Activated CD8-positive, alpha-beta T cell treated with anti-CD3 and anti-CD28 coated beads for 36 hours (primary cell): Measurements from ENCODE around the gene PGPEP1. TPM values are rescaled to one million over a fixed set of nuclear protein-coding genes. Genes with fewer than 3 reads are reported as not detected.
"Not testable (repeated sequence)": the region's sequence is repeated elsewhere in the genome, so short reads cannot be mapped to it uniquely, and the experiment has no call there.

Experiments
- ATAC-seq: fragments of 200-7000 bp; cut with Tn5 transposase; one replicate; pipeline ENCODE4 v1.10.0; 2021; ENCODE audit warnings: mild to moderate bottlenecking, moderate library complexity
- CTCF ChIA-PET: fragments of 350-600 bp; sonication (Branson Sonifier 250); formaldehyde crosslinking; loops from one replicate; lab custom pipeline; 2021; ENCODE audit warnings: antibody characterized with exemption; lab: Charles Lee
- POLR2A ChIA-PET: fragments of 350-600 bp; sonication (Branson Sonifier 250); formaldehyde crosslinking; loops from one replicate; lab custom pipeline; 2021; ENCODE audit warnings: antibody characterized with exemption; lab: Charles Lee
- DNase-seq: peaks from one replicate; pipeline ENCODE4 v3.0.0-alpha.2; 2020
- H3K27ac Mint-ChIP-seq: one replicate; pipeline ENCODE4 v1.8.0; 2021; ENCODE audit warnings: mild to moderate bottlenecking, mixed read lengths
- H3K27me3 Mint-ChIP-seq: one replicate; pipeline ENCODE4 v1.8.0; 2021; ENCODE audit warnings: mixed read lengths
- H3K36me3 Mint-ChIP-seq: one replicate; pipeline ENCODE4 v1.8.0; 2021; ENCODE audit warnings: low read depth, mixed read lengths
- H3K4me1 Mint-ChIP-seq: one replicate; pipeline ENCODE4 v1.8.0; 2021; ENCODE audit warnings: low read depth, mixed read lengths
- H3K4me3 Mint-ChIP-seq: one replicate; pipeline ENCODE4 v1.8.0; 2021; ENCODE audit warnings: mild to moderate bottlenecking, moderate library complexity, mixed read lengths
- H3K9me3 Mint-ChIP-seq: one replicate; pipeline ENCODE4 v1.8.0; 2021; ENCODE audit warnings: mixed read lengths
- intact Hi-C: fragments of 100-400 bp; cut with micrococcal nuclease; formaldehyde crosslinking; loops from one replicate; pipeline ENCODE4 v1.10.0; 2022
- total RNA-seq, 2 experiments: library from RNA; stranded (reverse); gene quantifications; one replicate each; pipeline ENCODE4 v1.2.3, GENCODE V29; 2021
- TF ChIP-seq, protein P1 (sequence below): fragments of 200-600 bp; IDR thresholded peaks from one replicate; pipeline ENCODE4 v1.8.0; 2022; ENCODE audit warnings: antibody characterized with exemption, mild to moderate bottlenecking

PGPEP1 gene
- total RNA-seq, 2 experiments from 2014 or later: 21.7 to 23.9 TPM

DNA sequence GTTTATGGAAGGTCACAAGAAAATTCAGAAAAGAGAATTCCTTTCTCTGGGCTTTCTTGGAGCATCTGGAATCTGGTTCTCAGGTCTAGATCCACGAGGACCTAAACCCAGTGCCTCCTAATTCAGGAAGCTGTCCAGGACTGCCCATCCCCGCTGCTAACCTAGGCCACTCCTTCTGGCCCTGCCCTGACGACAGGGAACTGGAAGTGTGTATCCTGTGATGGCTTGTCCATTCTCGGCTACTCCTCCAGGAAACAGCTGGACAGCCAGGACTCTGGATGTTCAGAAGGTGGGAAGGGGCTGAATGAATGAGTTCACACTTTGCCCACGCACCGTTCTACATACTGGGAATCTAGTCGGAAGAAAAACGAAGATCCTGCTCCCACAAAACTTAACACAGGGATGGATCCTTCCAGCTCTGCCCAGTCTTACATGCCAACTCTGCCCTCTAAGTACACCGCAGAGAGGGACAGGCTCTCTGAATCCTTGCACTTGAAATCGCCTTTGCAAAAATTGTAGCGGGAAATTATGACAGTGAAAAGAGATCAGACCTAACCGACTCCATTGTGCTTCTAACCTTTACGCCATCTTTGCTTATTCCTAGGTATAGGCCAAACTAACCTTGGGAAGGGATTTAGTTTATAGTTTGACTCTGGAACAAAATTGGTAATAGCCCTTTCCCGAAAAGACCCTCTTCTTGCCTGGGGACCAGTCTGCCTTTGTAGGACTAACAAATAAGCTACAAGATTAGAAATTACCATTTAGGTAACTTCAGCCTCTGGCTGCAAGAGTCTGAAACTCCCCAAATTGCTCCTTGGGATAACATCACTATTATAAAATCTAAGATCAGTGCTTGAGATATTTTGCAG lies 19.3 kb upstream of the PGPEP1 start:
- ATAC-seq (no peak), DNase-seq (no peak)
- H3K27ac Mint-ChIP-seq: peak overlapping the region; percentile 91
- intact Hi-C loops: no loop called here
- peaks cover 51% of the 10 kb centered on the region for H3K36me3 Mint-ChIP-seq
- no peaks in the 10 kb centered on the region for H3K27me3 Mint-ChIP-seq
- H3K4me3 Mint-ChIP-seq: peak overlapping the region; percentile 85
- TF ChIP-seq, protein P1, sequence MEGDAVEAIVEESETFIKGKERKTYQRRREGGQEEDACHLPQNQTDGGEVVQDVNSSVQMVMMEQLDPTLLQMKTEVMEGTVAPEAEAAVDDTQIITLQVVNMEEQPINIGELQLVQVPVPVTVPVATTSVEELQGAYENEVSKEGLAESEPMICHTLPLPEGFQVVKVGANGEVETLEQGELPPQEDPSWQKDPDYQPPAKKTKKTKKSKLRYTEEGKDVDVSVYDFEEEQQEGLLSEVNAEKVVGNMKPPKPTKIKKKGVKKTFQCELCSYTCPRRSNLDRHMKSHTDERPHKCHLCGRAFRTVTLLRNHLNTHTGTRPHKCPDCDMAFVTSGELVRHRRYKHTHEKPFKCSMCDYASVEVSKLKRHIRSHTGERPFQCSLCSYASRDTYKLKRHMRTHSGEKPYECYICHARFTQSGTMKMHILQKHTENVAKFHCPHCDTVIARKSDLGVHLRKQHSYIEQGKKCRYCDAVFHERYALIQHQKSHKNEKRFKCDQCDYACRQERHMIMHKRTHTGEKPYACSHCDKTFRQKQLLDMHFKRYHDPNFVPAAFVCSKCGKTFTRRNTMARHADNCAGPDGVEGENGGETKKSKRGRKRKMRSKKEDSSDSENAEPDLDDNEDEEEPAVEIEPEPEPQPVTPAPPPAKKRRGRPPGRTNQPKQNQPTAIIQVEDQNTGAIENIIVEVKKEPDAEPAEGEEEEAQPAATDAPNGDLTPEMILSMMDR: no peak
- CTCF ChIA-PET: interaction anchor here (0.9 to 11.0 kb wide), 15 partner anchors 13 to 116 kb away, joined by 3 to 330 read pairs (median 5); partner anchors contain the start of genes IQCN and JUND
- POLR2A ChIA-PET: interaction anchor here (0.9 to 23.1 kb wide), 11 partner anchors 8 to 128 kb away, joined by 3 to 592 read pairs (median 8); partner anchors contain the start of genes JUND and MPV17L2
- H3K4me1 Mint-ChIP-seq: peaks cover 58% of the 10 kb centered on the region
- no peaks in the 10 kb centered on the region for H3K9me3 Mint-ChIP-seq

DNA sequence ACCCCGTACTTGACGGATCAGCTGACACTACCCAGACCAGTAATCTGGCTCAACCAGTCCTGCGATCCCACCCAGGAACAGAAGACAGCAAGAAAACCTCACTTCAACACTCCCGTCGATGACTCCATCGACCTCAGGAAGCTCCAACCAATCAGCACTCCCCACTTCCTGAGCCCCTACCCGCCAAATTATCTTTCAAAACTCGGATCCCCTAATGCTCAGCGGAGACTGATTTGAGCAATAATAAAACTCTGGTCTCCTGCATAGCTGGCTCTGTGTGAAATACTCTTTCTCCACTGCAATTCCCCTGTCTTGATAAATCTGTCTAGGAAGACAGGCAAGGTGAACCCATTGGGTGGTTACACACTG lies 18.7 kb upstream of the PGPEP1 start:
- CTCF ChIA-PET: interaction anchor here (1.0 to 11.0 kb wide), 16 partner anchors 14 to 116 kb away, joined by 3 to 330 read pairs (median 4); partner anchors contain the start of genes IQCN and JUND
- H3K27ac Mint-ChIP-seq: peak overlapping the region; percentile 91
- no peaks in the 10 kb centered on the region for H3K27me3 Mint-ChIP-seq
- H3K36me3 Mint-ChIP-seq: peaks cover 49% of the 10 kb centered on the region
- TF ChIP-seq, protein P1: no peak
- peak overlapping the region; percentile 85 for H3K4me3 Mint-ChIP-seq
- ATAC-seq: no peak
- DNase-seq: peak; percentile 67
- intact Hi-C loops: no loop called here
- POLR2A ChIA-PET: interaction anchor here (0.7 to 23.1 kb wide), 15 partner anchors 8 to 131 kb away, joined by 3 to 592 read pairs (median 5); partner anchors contain the start of genes JUND and MPV17L2
- H3K9me3 Mint-ChIP-seq: no peaks in the 10 kb centered on the region
- H3K4me1 Mint-ChIP-seq: peaks cover 55% of the 10 kb centered on the region

DNA sequence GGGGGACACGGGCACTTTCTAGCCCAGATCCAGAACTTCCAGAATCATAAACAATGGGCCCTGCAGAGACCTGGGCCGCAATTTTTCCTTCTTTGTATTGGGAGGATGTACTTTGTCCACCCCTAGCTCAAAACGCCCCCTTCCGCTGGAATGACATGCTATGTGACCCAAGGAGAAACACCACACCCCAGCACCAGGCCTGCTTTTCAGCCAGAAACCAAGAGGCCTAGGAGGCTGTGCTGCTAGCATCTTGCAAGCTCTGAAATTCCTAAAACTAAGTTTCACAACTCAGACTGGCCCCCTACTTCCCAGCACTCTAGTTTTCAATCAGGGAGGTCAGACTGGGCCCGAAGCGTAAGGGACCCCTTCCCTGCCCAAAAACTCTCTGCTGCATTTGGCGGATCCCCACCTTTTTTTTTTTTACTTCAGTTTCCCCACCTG lies 18.1 kb upstream of the PGPEP1 start:
- intact Hi-C loops: no loop called here
- TF ChIP-seq, protein P1: no peak
- Mint-ChIP-seq H3K36me3 (peaks cover 49% of the 10 kb centered on the region), H3K4me1 (peaks cover 55% of the 10 kb centered on the region), H3K27me3 (no peaks in the 10 kb centered on the region), H3K27ac (peak overlapping the region; percentile 91), H3K9me3 (no peaks in the 10 kb centered on the region), H3K4me3 (peak overlapping the region; percentile 85)
- ChIA-PET CTCF (interaction anchor here (0.6 to 11.0 kb wide), 17 partner anchors 9 to 117 kb away, joined by 3 to 330 read pairs (median 4); partner anchors contain the start of genes IQCN and JUND), POLR2A (interaction anchor here (0.7 to 23.1 kb wide), 15 partner anchors 7 to 131 kb away, joined by 3 to 592 read pairs (median 5); partner anchors contain the start of genes JUND and MPV17L2)
- ATAC-seq: no peak
- peak; percentile 77 for DNase-seq

DNA sequence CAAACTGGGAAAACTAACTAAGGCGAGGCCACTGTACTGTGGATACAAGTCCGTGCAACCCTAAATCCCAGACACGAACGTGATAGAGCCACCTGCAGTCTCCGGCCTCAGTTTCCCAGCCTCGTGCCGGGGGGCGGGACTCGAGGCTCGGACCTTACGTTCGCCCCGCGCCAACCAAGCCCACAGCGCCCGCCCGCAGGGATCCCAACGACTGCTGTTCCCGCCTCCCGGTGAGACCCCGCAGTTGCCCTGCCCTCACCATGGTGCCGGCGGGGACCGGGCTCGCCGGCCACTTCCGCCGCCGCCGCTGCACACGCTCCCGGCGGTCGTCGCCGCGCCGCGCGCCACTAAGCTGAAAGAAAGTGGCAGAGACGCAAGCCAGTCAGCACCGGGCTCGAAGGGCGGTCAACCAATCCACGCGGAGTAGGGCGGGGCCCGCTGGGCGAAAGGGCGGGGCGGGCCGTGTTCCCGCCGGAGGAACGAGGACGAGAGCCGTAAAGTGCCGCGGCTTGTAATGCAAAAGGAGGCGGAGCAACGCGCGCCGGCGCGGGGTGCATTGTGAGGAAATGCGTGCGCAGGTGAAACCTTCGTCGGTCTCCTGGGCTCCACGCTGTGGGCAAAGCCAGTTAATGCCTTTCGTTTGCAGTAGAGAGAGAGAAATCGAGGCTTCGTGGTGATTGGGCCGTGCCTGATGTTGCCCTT lies 17.5 kb upstream of the PGPEP1 start, which contains the start of gene LSM4:
LSM4 (minus strand) TSS at position 318 of the 702 bp plus-strand sequence; CDS start at position 262, 56 bp downstream.
- peak; percentile 100 for DNase-seq
- Mint-ChIP-seq H3K9me3 (no peaks in the 10 kb centered on the region), H3K36me3 (peaks cover 44% of the 10 kb centered on the region), H3K27ac (peak within 1 kb of the TSS; percentile 99), H3K4me3 (peak within 1 kb of the TSS; percentile 85), H3K27me3 (no peaks in the 10 kb centered on the region), H3K4me1 (peaks cover 50% of the 10 kb centered on the region)
- intact Hi-C loops: loop anchor here (1.0 kb wide), 1 partner anchor 44 kb away; no protein-coding TSS in a partner anchor
- TF ChIP-seq, protein P1: peak; percentile 45
- peak; percentile 94 for ATAC-seq
- ChIA-PET POLR2A (interaction anchor here (1.0 to 23.1 kb wide), 11 partner anchors 7 to 132 kb away, joined by 3 to 592 read pairs (median 8); partner anchors contain the start of genes JUND and MPV17L2), CTCF (interaction anchor here (0.6 to 11.0 kb wide), 12 partner anchors 10 to 69 kb away, joined by 3 to 330 read pairs (median 5); partner anchors contain the start of genes IQCN and JUND)

DNA sequence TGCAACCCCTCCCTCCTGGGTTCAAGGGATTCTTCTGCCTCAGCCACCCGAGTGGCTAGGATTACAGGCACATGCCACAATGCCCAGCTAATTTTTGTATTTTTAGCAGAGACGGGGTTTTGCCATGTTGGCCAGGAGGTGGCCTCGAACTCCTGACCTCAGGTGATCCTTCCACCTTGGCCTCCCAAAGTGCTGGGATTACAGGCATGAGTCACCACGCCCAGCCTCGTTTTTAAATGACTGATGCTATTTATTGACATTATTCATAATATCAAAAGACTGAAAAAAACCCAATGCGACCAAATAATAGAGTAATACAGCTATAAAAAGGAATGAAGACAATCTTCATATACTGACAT lies 16.0 kb upstream of the PGPEP1 start:
- intact Hi-C loops, H3K27me3 Mint-ChIP-seq, ATAC-seq, H3K4me3 Mint-ChIP-seq, H3K9me3 Mint-ChIP-seq, DNase-seq: not testable (repeated sequence)
- CTCF ChIA-PET: interaction anchor here (0.9 to 7.7 kb wide), 3 partner anchors 15 to 52 kb away, joined by 3 to 235 read pairs (median 85); partner anchors contain the start of genes IQCN and JUND
- H3K4me1 Mint-ChIP-seq: peaks cover 46% of the 10 kb centered on the region
- POLR2A ChIA-PET: interaction anchor here (1.1 to 7.7 kb wide), 3 partner anchors 14 to 45 kb away, joined by 4 to 94 read pairs (median 4); partner anchors contain the start of gene JUND
- peaks cover 34% of the 10 kb centered on the region for H3K36me3 Mint-ChIP-seq
- H3K27ac Mint-ChIP-seq: peak overlapping the region; percentile 99
